Measurements from ENCODE around the gene PRKD1.

DNA sequence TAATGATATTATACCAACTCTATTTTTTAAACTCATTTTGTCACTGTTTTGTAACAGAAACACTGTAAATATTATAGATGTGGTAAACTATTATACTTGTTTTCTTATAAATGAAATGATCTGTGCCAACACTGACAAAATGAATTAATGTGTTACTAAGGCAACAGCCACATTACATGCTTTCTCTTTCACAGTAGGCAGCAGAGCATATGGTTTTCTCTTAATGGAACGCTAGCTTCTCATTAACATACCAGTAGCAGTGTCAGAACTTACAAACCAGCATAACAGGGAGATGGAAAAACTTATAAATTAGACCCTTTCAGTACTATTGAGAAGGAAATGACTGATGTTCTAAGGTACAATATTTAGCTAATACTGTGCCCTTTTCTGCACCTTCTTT is 398.8 kb downstream of the PRKD1 start:
- TF ChIP-seq, protein P1, sequence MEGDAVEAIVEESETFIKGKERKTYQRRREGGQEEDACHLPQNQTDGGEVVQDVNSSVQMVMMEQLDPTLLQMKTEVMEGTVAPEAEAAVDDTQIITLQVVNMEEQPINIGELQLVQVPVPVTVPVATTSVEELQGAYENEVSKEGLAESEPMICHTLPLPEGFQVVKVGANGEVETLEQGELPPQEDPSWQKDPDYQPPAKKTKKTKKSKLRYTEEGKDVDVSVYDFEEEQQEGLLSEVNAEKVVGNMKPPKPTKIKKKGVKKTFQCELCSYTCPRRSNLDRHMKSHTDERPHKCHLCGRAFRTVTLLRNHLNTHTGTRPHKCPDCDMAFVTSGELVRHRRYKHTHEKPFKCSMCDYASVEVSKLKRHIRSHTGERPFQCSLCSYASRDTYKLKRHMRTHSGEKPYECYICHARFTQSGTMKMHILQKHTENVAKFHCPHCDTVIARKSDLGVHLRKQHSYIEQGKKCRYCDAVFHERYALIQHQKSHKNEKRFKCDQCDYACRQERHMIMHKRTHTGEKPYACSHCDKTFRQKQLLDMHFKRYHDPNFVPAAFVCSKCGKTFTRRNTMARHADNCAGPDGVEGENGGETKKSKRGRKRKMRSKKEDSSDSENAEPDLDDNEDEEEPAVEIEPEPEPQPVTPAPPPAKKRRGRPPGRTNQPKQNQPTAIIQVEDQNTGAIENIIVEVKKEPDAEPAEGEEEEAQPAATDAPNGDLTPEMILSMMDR (conservative IDR thresholded peaks at IDR 0.05; ENCODE audit: low read depth, low read length), result no peak
- TF ChIP-seq EZH2 (IDR thresholded peaks at IDR 0.05; ENCODE audit: low read length, unreplicated experiment), result no peak
